K562 (cell line): ENCODE data around the gene TEX52. TPM values are rescaled to one million over a fixed set of nuclear protein-coding genes. Genes with fewer than 3 reads are reported as not detected.

ENCODE experiments used
- ATAC-seq: fragments of 200-7000 bp; cut with Tn5 transposase; 3 replicates; pipeline ENCODE4 v1.9.1; 2020; ENCODE audit warnings: moderate library complexity
- BruUV-seq: library from RNA; stranded (reverse); fragments of 400-500 nt; replicated peaks from 2 replicates; lab custom pipeline; 2021; lab: Mats Ljungman, UMichigan
- CTCF ChIA-PET: fragments of 300-600 bp; formaldehyde crosslinking; extraction: SDS; loops from one replicate; lab custom pipeline; 2021; ENCODE audit warnings: low intra/inter-chr PET ratio; lab: Yijun Ruan, JAX
- POLR2A ChIA-PET: fragments of 300-600, 350-650 bp; sonication (Branson Sonifier 250); formaldehyde crosslinking; extraction: SDS; loops from one replicate; lab custom pipeline; 2021; ENCODE audit warnings: antibody characterized with exemption, inconsistent platforms; lab: Yijun Ruan, JAX
- DNase-seq, 4 experiments: peaks; one replicate each; pipeline versions ENCODE4 v3.0.0 to v3.0.0-alpha.2; 2011 to 2018; ENCODE audit warnings: low spot score in 3 of 4, mixed read lengths in 3 of 4; ENCODE audit errors: extremely low read depth in 1 of 4
- FAIRE-seq: peaks from 2 replicates; lab custom pipeline; 2011; peaks lifted over from hg19 to GRCh38; lab: Jason Lieb, UNC
- H2AFZ ChIP-seq: 2 replicates; pipeline ENCODE4 v1.6.0; 2011; ENCODE audit warnings: low read depth, low read length, control low read depth, inconsistent platforms
- H3K27ac ChIP-seq: fragments of 200-600 bp; 3 replicates; pipeline ENCODE4 v1.8.0; 2011; ENCODE audit warnings: low read depth, mild to moderate bottlenecking, control low read depth, inconsistent platforms, low read length, moderate library complexity, mixed read lengths; ENCODE audit errors: extremely low read depth
- H3K27me3 ChIP-seq, 2 experiments: fragments of 300-600 bp in 1 of 2; 2 replicates in 1 of 2; 3 replicates in 1 of 2; pipeline versions ENCODE4 v1.6.0 to v1.8.0; 2011; ENCODE audit warnings: inconsistent platforms in 2 of 2, low read length in 2 of 2, mild to moderate bottlenecking in 1 of 2, mixed read lengths in 1 of 2, moderate library complexity in 1 of 2; ENCODE audit not compliant: control insufficient read depth in 2 of 2, insufficient read depth in 2 of 2
- H3K36me3 ChIP-seq: fragments of 300-600 bp; 3 replicates; pipeline ENCODE4 v1.8.0; 2011; ENCODE audit warnings: mild to moderate bottlenecking, low read length, inconsistent platforms; ENCODE audit not compliant: control insufficient read depth, insufficient read depth
- H3K4me1 ChIP-seq, 2 experiments: fragments of 200-600 bp in 1 of 2; replicated peaks in 1 of 2; 2 replicates in 1 of 2; 3 replicates in 1 of 2; pipeline versions ENCODE4 v1.5.1 to v1.8.0; 2011; ENCODE audit warnings: inconsistent platforms in 2 of 2, low read length in 2 of 2, mild to moderate bottlenecking in 1 of 2, mixed read lengths in 1 of 2, moderate library complexity in 1 of 2; ENCODE audit not compliant: control insufficient read depth in 2 of 2, insufficient read depth in 2 of 2
- H3K4me2 ChIP-seq: 2 replicates; pipeline ENCODE4 v1.6.1; 2011; ENCODE audit warnings: low read length, control low read depth, inconsistent platforms, mixed read lengths; ENCODE audit not compliant: insufficient read depth
- H3K4me3 ChIP-seq: fragments of 200-600 bp; sonication (generic), shearing (Covaris generic); 2 replicates; pipeline ENCODE4 v1.5.1; 2016; ENCODE audit warnings: control low read depth, inconsistent platforms
- H3K79me2 ChIP-seq: fragments of 200-600 bp; 3 replicates; pipeline ENCODE4 v1.8.0; 2011; ENCODE audit warnings: low read length, inconsistent platforms; ENCODE audit not compliant: control insufficient read depth, insufficient read depth
- H3K9ac ChIP-seq, 2 experiments: 2 replicates each; pipeline versions ENCODE4 v1.6.0 to v1.6.1; 2011; ENCODE audit warnings: low read depth in 2 of 2, low read length in 2 of 2, control low read depth in 1 of 2, inconsistent platforms in 1 of 2, mild to moderate bottlenecking in 1 of 2, mixed read lengths in 1 of 2; ENCODE audit not compliant: insufficient read depth in 1 of 2
- H3K9me1 ChIP-seq: one replicate; pipeline ENCODE4 v1.6.0; 2011; ENCODE audit warnings: inconsistent platforms, mild to moderate bottlenecking, low read length, moderate library complexity; ENCODE audit not compliant: control insufficient read depth, insufficient read depth
- H3K9me3 ChIP-seq: replicated peaks from 2 replicates; pipeline ENCODE4 v1.5.1; 2011; ENCODE audit warnings: low read depth, low read length, inconsistent platforms; ENCODE audit not compliant: control insufficient read depth, insufficient read depth
- H4K20me1 ChIP-seq: replicated peaks from 2 replicates; pipeline ENCODE4 v1.6.1; 2011; ENCODE audit warnings: low read length, inconsistent platforms, mixed read lengths; ENCODE audit not compliant: control insufficient read depth, insufficient read depth
- EZH2 ChIP-seq: IDR thresholded peaks from 2 replicates; pipeline ENCODE4 v1.6.1; 2012; ENCODE audit warnings: low read depth, mild to moderate bottlenecking, inconsistent platforms, low read length, borderline replicate concordance
- GATAD2B ChIP-seq: fragments of 450-650 bp; IDR thresholded peaks from 2 replicates; pipeline ENCODE4 v1.6.1; 2017; ENCODE audit warnings: mild to moderate bottlenecking, borderline replicate concordance
- HDAC1 ChIP-seq, 2 experiments: fragments of 450-650 bp; IDR thresholded peaks; 2 replicates each; pipeline ENCODE4 v1.6.1; 2016 to 2017; ENCODE audit warnings: inconsistent platforms in 1 of 2, mild to moderate bottlenecking in 1 of 2, moderate library complexity in 1 of 2
- PHF20 ChIP-seq: fragments of 450-650 bp; IDR thresholded peaks from 2 replicates; pipeline ENCODE4 v1.6.1; 2018; ENCODE audit not compliant: partially characterized antibody
- POLR3G ChIP-seq: IDR thresholded peaks from 2 replicates; pipeline ENCODE4 v1.6.1; 2011; ENCODE audit not compliant: insufficient read length, insufficient replicate concordance; ENCODE audit errors: extremely low read depth
- SMAD2 ChIP-seq: fragments of 150-350 bp; IDR thresholded peaks from 2 replicates; pipeline ENCODE4 v1.6.1; 2014; ENCODE audit warnings: low read depth, mild to moderate bottlenecking, low read length
- TRIM25 ChIP-seq: fragments of 450-650 bp; IDR thresholded peaks from 2 replicates; pipeline ENCODE4 v1.7.0; 2016; ENCODE audit warnings: borderline replicate concordance
- USF2 ChIP-seq: sonication (generic); formaldehyde crosslinking; IDR thresholded peaks from 2 replicates; pipeline ENCODE4 v1.5.0; 2020; ENCODE audit warnings: missing genetic modification reagents
- ZBED1 ChIP-seq: IDR thresholded peaks from 2 replicates; pipeline ENCODE4 v1.6.1; 2014
- ZC3H11A ChIP-seq: IDR thresholded peaks from 2 replicates; pipeline ENCODE4 v1.6.1; 2012; ENCODE audit warnings: low read depth, low read length, improper control_type of control experiment
- ZFP91 ChIP-seq: sonication (generic); formaldehyde crosslinking; IDR thresholded peaks from 2 replicates; pipeline ENCODE4 v1.8.0; 2022; ENCODE audit warnings: mild to moderate bottlenecking, missing genetic modification reagents
- ZNF217 ChIP-seq: sonication (generic); formaldehyde crosslinking; IDR thresholded peaks from 2 replicates; pipeline ENCODE4 v1.8.0; 2022; ENCODE audit warnings: mild to moderate bottlenecking, missing genetic modification reagents
- ZNF324 ChIP-seq: fragments of 250-450 bp; sonication (Bioruptor Pico); IDR thresholded peaks from 2 replicates; pipeline ENCODE4 v1.4.0; 2020; ENCODE audit warnings: mild to moderate bottlenecking
- ZNF395 ChIP-seq: fragments of 200-800 bp; sonication (Bioruptor generic); IDR thresholded peaks from 2 replicates; pipeline ENCODE4 v1.6.1; 2017; ENCODE audit warnings: missing genetic modification characterization, missing compliant biosample characterization
- ZNF717 ChIP-seq: fragments of 250-450 bp; sonication (Bioruptor Pico); IDR thresholded peaks from 2 replicates; pipeline ENCODE4 v1.5.0; 2021
- WGBS: fragments of 100-300 bp; shearing (Covaris generic); methylation state at CpG from one replicate; pipeline ENCODE4 v1.1.6; 2016; ENCODE audit warnings: low coverage, mixed read lengths; ENCODE audit not compliant: insufficient coverage; ENCODE audit errors: missing lambda C conversion rate; 5-methylcytosine and 5-hydroxymethylcytosine counted together
- in situ Hi-C: fragments of 300-500 bp; cut with MboI; formaldehyde crosslinking; loops from 4 replicates; pipeline ENCODE4 v1.15.0; 2018; ENCODE audit warnings: inconsistent platforms, mixed read lengths
- intact Hi-C: fragments of 100-400 bp; cut with micrococcal nuclease; formaldehyde crosslinking; loops from 2 replicates; pipeline ENCODE4 v1.14.2; 2022
- polyA plus RNA-seq, 8 experiments: library from polyadenylated mRNA; depleted of rRNA in 4 of 8; stranded (reverse) in 5 of 8; unstranded in 3 of 8; fragments of >200 nt; fragmentation: Nextera tagmentation in 2 of 8; fragmentation: Illumina TruSeq in 1 of 8; extraction: Ambion mirVana in 2 of 8; extraction: Trizol in 1 of 8; gene quantifications; 2 replicates each; pipeline versions ENCODE4 v1.2.1 to v1.2.3, GENCODE V29; 2011 to 2014; ENCODE audit warnings: inconsistent platforms in 1 of 8, missing spikeins in 1 of 8
- total RNA-seq, 7 experiments: library from RNA; depleted of rRNA in 6 of 7; stranded (reverse); fragments of >200 nt in 6 of 7; fragmentation: Illumina TruSeq in 2 of 7; extraction: Trizol in 2 of 7; gene quantifications; 2 replicates each; pipeline versions ENCODE4 v1.2.1 to v1.2.3, GENCODE V29; 2011 to 2021; ENCODE audit warnings: low replicate concordance in 1 of 7

Gene TEX52
- total and polyA plus RNA-seq, 9 of the 15 experiments (the other 6 are each of a cell fraction or from before 2014, with no cell fraction given): not detected

GRCh38 chr12:2886768-2887450, 30.1 kb upstream of the TEX52 start:
- H3K9me1 ChIP-seq: no peaks in the 10 kb centered on the region
- peaks cover 6% of the 10 kb centered on the region for H3K79me2 ChIP-seq
- FAIRE-seq: no peak
- H3K4me2 ChIP-seq: no peak overlapping the region
- no peaks in the 10 kb centered on the region for H4K20me1 ChIP-seq
- TF ChIP-seq USF2 (CRISPR knock-in tag) (no peak), PHF20 (no peak), TRIM25 (no peak), ZFP91 (CRISPR knock-in tag) (no peak), ZNF324 (no peak), POLR3G (no peak), ZNF395 (CRISPR knock-in tag) (no peak), SMAD2 (no peak), ZBED1 (no peak), HDAC1 (IDR thresholded peaks at IDR 0.05) (no peak), ZNF217 (CRISPR knock-in tag) (no peak), EZH2 (no peak), GATAD2B (no peak), ZNF717 (CRISPR knock-in tag) (no peak), ZC3H11A (no peak)
- intact Hi-C loops: no loop called here
- no peak overlapping the region for H3K27ac ChIP-seq
- H3K9ac ChIP-seq: no peak overlapping the region
- ChIA-PET CTCF (no interaction called here), POLR2A (interaction anchor here (0.6 to 1.2 kb wide), 4 partner anchors 89 to 1978 kb away, joined by 3 to 4 read pairs (median 4); no protein-coding TSS in a partner anchor)
- H3K27me3 ChIP-seq: no peaks in the 10 kb centered on the region
- no peak overlapping the region for H3K4me3 ChIP-seq
- in situ Hi-C loops: no loop called here
- no peak overlapping the region for H2AFZ ChIP-seq
- no peak for DNase-seq
- peaks cover 5 to 15% of the 10 kb centered on the region in 2 experiments; a peak in 4 of 5 replicates for H3K4me1 ChIP-seq
- no TSS peak for BruUV-seq
- ATAC-seq: no peak
- H3K36me3 ChIP-seq: peaks cover 28% of the 10 kb centered on the region; the same call in 2 of the 3 replicates
- H3K9me3 ChIP-seq: no peaks in the 10 kb centered on the region
- WGBS: 87% methylated on average over 7 of the region's 10 CpGs
